PC-3 (cell line): Measurements from ENCODE around the gene UMAD1. TPM values are rescaled to one million over a fixed set of nuclear protein-coding genes. Genes with fewer than 3 reads are reported as not detected.
"Not testable (repeated sequence)": the region's sequence is repeated elsewhere in the genome, so short reads cannot be mapped to it uniquely, and the experiment has no call there.

Source experiments
- ATAC-seq: fragments of 200-7000 bp; cut with Tn5 transposase; 2 replicates; pipeline ENCODE4 v1.9.1; 2020; ENCODE audit warnings: mild to moderate bottlenecking, moderate library complexity
- BruUV-seq: library from RNA; stranded (reverse); fragments of 400-500 nt; replicated peaks from 2 replicates; lab custom pipeline; 2021; lab: Mats Ljungman, UMichigan
- CTCF ChIA-PET: fragments of 300-600 bp; sonication (Branson Sonifier 250); formaldehyde crosslinking; loops from one replicate; lab custom pipeline; 2022; ENCODE audit warnings: antibody characterized with exemption; lab: Charles Lee
- POLR2A ChIA-PET: fragments of 300-600 bp; sonication (Branson Sonifier 250); formaldehyde crosslinking; loops from one replicate; lab custom pipeline; 2022; ENCODE audit warnings: antibody characterized with exemption; ENCODE audit not compliant: unreplicated experiment; lab: Charles Lee
- DNase-seq: peaks from one replicate; pipeline ENCODE4 v3.0.0-alpha.2; 2015
- H2AFZ ChIP-seq: fragments of 300-600 bp; sonication (generic); 2 replicates; pipeline ENCODE4 v1.6.0; 2016; ENCODE audit warnings: antibody characterized with exemption, low read length
- H3F3A ChIP-seq: fragments of 300-600 bp; sonication (generic); one replicate; pipeline ENCODE4 v1.6.0; 2017; ENCODE audit warnings: antibody characterized with exemption, low read length, control low read depth, mild to moderate bottlenecking; ENCODE audit not compliant: unreplicated experiment
- H3K27ac ChIP-seq: fragments of 300-600 bp; sonication (generic); 2 replicates; pipeline ENCODE4 v1.5.1; 2016; ENCODE audit warnings: mild to moderate bottlenecking, low read length
- H3K27me3 ChIP-seq: fragments of 300-600 bp; sonication (generic); 2 replicates; pipeline ENCODE4 v1.6.1; 2016; ENCODE audit warnings: low read length, mixed read lengths
- H3K36me3 ChIP-seq: fragments of 300-600 bp; sonication (generic); 2 replicates; pipeline ENCODE4 v1.6.1; 2016; ENCODE audit warnings: low read depth, mixed run types, low read length, mixed read lengths
- H3K4me1 ChIP-seq: fragments of 300-600 bp; sonication (generic); 2 replicates; pipeline ENCODE4 v1.5.1; 2016; ENCODE audit warnings: low read length; ENCODE audit not compliant: insufficient read depth
- H3K4me2 ChIP-seq: fragments of 300-600 bp; sonication (generic); 2 replicates; pipeline ENCODE4 v1.6.0; 2016; ENCODE audit warnings: low read length
- H3K4me3 ChIP-seq: fragments of 300-600 bp; sonication (generic); 2 replicates; pipeline ENCODE4 v1.5.1; 2016; ENCODE audit warnings: mild to moderate bottlenecking, low read length, mixed read lengths
- H3K79me2 ChIP-seq: fragments of 300-600 bp; sonication (generic); 2 replicates; pipeline ENCODE4 v1.6.1; 2017; ENCODE audit warnings: low read length, mixed read lengths
- H3K9ac ChIP-seq: fragments of 300-600 bp; sonication (generic); 2 replicates; pipeline ENCODE4 v1.6.0; 2016; ENCODE audit warnings: mild to moderate bottlenecking, low read length
- H3K9me2 ChIP-seq: fragments of 300-600 bp; sonication (generic); replicated peaks from 2 replicates; pipeline ENCODE4 v1.6.1; 2016; ENCODE audit warnings: mixed run types, low read length, mixed read lengths
- H3K9me3 ChIP-seq: fragments of 300-600 bp; sonication (generic); 2 replicates; pipeline ENCODE4 v1.6.1; 2016; ENCODE audit warnings: low read length, mixed read lengths
- H4K20me1 ChIP-seq: fragments of 300-600 bp; sonication (generic); 2 replicates; pipeline ENCODE4 v1.6.1; 2016; ENCODE audit warnings: low read length, mixed read lengths
- EZH2 ChIP-seq: fragments of 300-600 bp; sonication (generic); IDR thresholded peaks from one replicate; pipeline ENCODE4 v1.6.1; 2017; ENCODE audit warnings: antibody characterized with exemption, mild to moderate bottlenecking, low read length; ENCODE audit not compliant: unreplicated experiment
- EZH2phosphoT487 ChIP-seq: fragments of 300-600 bp; sonication (generic); IDR thresholded peaks from 2 replicates; pipeline ENCODE4 v1.6.1; 2018; ENCODE audit warnings: mild to moderate bottlenecking, antibody characterized with exemption, low read length, borderline replicate concordance
- intact Hi-C: fragments of 100-400 bp; cut with micrococcal nuclease; formaldehyde crosslinking; loops from 2 replicates; pipeline ENCODE4 v1.9.0; 2023
- total RNA-seq: library from RNA; depleted of rRNA; stranded (reverse); fragments of >200 nt; gene quantifications from 2 replicates; pipeline ENCODE4 v1.2.3, GENCODE V29; 2014
- TF ChIP-seq, protein P1 (sequence below): fragments of 300-600 bp; sonication (generic); conservative IDR thresholded peaks from 2 replicates; pipeline ENCODE4 v1.5.1; 2017; ENCODE audit warnings: antibody characterized with exemption, low read depth, mild to moderate bottlenecking, low read length

The UMAD1 gene
- total RNA-seq, 1 experiment from 2014 or later = 8.9 TPM

DNA sequence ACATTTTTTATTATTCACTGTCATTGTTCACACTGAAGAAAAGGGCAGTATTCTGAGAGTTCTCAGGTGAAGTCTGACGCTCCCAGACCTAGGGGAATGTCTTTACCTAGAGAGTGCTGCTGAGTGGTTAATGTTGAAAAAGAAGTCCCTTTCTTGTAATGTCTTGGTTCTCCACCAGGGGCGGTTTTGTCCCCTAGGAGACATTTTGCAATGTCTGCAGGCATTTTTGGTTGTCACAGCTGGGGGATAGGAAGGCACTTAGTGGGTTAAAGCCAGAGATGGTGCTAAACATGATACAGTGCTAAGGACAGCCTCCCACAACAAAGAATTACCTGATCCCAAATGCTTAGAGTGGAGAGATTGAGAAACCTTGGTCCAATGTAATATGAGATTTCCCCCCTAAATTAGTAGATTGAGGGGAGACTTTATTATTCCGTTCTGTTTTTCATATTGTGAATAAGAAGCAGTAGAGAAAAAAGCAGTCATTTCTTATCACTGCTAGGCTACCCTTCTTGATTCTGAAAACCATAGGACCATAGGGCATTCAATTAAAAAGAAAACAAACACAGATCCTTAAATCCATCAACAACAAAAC is 13.1 kb downstream of the UMAD1 start:
- intact Hi-C loops = no loop called here
- no TSS peak for BruUV-seq

DNA sequence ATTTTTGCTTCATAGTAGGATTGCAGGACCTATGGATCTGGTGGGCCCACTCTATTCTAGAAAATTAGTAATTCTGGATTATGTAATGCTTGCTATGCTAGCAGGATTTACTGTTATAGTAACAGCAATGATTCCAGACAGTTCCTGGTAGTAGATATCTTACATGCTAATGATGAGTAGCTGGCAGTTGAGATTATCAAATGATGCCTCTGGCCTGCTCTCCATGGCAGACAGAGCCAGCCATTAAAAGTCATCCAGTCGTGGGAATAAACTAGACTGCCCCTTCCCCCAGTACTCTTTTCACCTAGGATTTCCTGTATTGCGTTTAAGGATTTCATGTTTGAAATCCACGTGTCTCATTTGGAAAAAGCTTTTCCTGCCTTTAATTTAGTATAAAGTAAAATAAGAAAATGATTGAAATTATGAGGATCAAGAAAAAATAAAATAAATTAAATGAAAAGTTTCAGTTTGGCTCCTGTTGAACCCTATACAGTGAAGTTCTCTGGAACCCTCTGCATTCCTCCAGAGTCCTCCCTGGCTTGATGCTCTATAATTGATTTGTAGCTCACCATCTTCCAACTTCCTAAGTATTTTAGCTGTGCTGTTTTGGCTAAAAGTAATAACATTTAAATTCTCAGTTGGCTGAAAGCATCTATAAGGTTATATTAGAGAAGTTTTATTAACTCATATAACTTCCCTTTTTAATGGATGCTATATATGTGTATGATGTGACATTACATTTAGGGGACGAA is 14.6 kb downstream of the UMAD1 start:
- BruUV-seq = no TSS peak
- H3K9me2 ChIP-seq = no peaks in the 10 kb centered on the region
- TF ChIP-seq, protein P1, sequence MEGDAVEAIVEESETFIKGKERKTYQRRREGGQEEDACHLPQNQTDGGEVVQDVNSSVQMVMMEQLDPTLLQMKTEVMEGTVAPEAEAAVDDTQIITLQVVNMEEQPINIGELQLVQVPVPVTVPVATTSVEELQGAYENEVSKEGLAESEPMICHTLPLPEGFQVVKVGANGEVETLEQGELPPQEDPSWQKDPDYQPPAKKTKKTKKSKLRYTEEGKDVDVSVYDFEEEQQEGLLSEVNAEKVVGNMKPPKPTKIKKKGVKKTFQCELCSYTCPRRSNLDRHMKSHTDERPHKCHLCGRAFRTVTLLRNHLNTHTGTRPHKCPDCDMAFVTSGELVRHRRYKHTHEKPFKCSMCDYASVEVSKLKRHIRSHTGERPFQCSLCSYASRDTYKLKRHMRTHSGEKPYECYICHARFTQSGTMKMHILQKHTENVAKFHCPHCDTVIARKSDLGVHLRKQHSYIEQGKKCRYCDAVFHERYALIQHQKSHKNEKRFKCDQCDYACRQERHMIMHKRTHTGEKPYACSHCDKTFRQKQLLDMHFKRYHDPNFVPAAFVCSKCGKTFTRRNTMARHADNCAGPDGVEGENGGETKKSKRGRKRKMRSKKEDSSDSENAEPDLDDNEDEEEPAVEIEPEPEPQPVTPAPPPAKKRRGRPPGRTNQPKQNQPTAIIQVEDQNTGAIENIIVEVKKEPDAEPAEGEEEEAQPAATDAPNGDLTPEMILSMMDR = no peak
- TF ChIP-seq EZH2phosphoT487 (no peak), EZH2 (no peak)
- no peaks in the 10 kb centered on the region for H3K36me3 ChIP-seq
- intact Hi-C loops = no loop called here
- no peak overlapping the region for H2AFZ ChIP-seq
- peaks cover 14% of the 10 kb centered on the region for H3K4me1 ChIP-seq
- no peak for DNase-seq
- H3K27ac ChIP-seq = no peak overlapping the region
- H3K9me3 ChIP-seq = no peaks in the 10 kb centered on the region
- H4K20me1 ChIP-seq = no peaks in the 10 kb centered on the region
- H3K9ac ChIP-seq = no peak overlapping the region
- no peak for ATAC-seq
- H3F3A ChIP-seq = no peaks in the 10 kb centered on the region
- POLR2A ChIA-PET = no interaction called here
- H3K79me2 ChIP-seq = peaks cover 20% of the 10 kb centered on the region
- no peak overlapping the region for H3K4me3 ChIP-seq
- H3K27me3 ChIP-seq = no peaks in the 10 kb centered on the region
- no peak overlapping the region for H3K4me2 ChIP-seq
- CTCF ChIA-PET = no interaction called here

More for the DNA sequence above, 13.1 kb downstream of the UMAD1 start:
- H3F3A ChIP-seq = no peaks in the 10 kb centered on the region
- H3K4me1 ChIP-seq = peaks cover 14% of the 10 kb centered on the region
- H3K27me3 ChIP-seq = no peaks in the 10 kb centered on the region
- ATAC-seq = peak; percentile 6
- H3K4me3 ChIP-seq = no peak overlapping the region
- H3K79me2 ChIP-seq = peaks cover 27% of the 10 kb centered on the region
- H3K4me2 ChIP-seq = no peak overlapping the region
- POLR2A ChIA-PET = no interaction called here
- H3K36me3 ChIP-seq = no peaks in the 10 kb centered on the region
- H3K9me3 ChIP-seq = no peaks in the 10 kb centered on the region
- no peak overlapping the region for H3K9ac ChIP-seq
- H3K27ac ChIP-seq = peak overlapping the region; percentile 41; the same call in 1 of the 2 replicates
- CTCF ChIA-PET = no interaction called here
- no peaks in the 10 kb centered on the region for H3K9me2 ChIP-seq
- peak; percentile 38 for DNase-seq
- no peak overlapping the region for H2AFZ ChIP-seq
- TF ChIP-seq EZH2phosphoT487 = no peak
- TF ChIP-seq, protein P1 = peak; percentile 65
- TF ChIP-seq EZH2 = no peak
- no peaks in the 10 kb centered on the region for H4K20me1 ChIP-seq

DNA sequence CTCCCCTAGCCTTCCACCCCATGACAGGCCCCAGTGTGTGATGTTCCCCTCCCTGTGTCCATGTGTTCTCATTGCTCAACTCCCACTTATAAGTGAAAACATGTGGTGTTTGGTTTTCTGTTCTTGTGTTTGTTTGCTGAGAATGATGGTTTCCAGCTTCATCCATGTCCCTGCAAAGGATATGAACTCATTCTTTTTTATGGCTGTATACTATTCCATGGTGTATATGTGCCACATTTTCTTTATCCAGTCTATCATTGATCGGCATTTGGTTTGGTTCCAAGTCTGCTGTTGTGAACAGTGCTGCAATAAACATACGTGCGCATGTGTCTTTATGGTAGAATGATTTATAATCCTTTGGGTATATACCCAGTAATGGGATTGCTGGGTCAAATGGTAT is 15.9 kb downstream of the UMAD1 start:
- H3K9me3 ChIP-seq, H3K27me3 ChIP-seq, H3K36me3 ChIP-seq, POLR2A ChIA-PET, H3K9me2 ChIP-seq, H3F3A ChIP-seq, CTCF ChIA-PET, H3K27ac ChIP-seq, H2AFZ ChIP-seq, BruUV-seq, H3K9ac ChIP-seq, intact Hi-C loops, H3K4me3 ChIP-seq, H3K4me2 ChIP-seq, H4K20me1 ChIP-seq, ATAC-seq, DNase-seq: not testable (repeated sequence)
- peaks cover 14% of the 10 kb centered on the region for H3K79me2 ChIP-seq
- peaks cover 14% of the 10 kb centered on the region for H3K4me1 ChIP-seq
